Adrenal gland (tissue), 5 donors: ENCODE results near the gene DYNC1I1.

ENCODE experiments used
- CTCF ChIP-seq, 6 experiments: fragments of 450-650 bp in 4 of 6; fragments of 200-600 bp in 2 of 6; sonication (generic) in 1 of 6; IDR thresholded peaks; 1 replicate in 5 of 6; 2 replicates in 1 of 6; pipeline versions ENCODE4 v1.5.1 to v1.8.0; 2016 to 2021; ENCODE audit warnings: antibody characterized with exemption in 6 of 6, mild to moderate bottlenecking in 2 of 6, moderate library complexity in 1 of 6
- POLR2A ChIP-seq, 2 donors: fragments of 450-650 bp; IDR thresholded peaks; one replicate each; pipeline ENCODE4 v1.6.1; 2017; ENCODE audit warnings: antibody characterized with exemption in 2 of 2, mild to moderate bottlenecking in 2 of 2, moderate library complexity in 1 of 2
- donor health status: DM: no; HTN: no; CAD: no.

- no peak for TF ChIP-seq CTCF (IDR thresholded peaks at IDR 0.05)
- TF ChIP-seq POLR2A (IDR thresholded peaks at IDR 0.05) = no peak
These were observed 272.8 kb downstream of the DYNC1I1 start for GRCh38 chr7:96045181-96045580.
